Mucosa of descending colon (tissue), 3 donors: ENCODE data around the gene TEF. TPM values are rescaled to one million over a fixed set of nuclear protein-coding genes. Genes with fewer than 3 reads are reported as not detected.

ENCODE experiments used
- ATAC-seq: fragments of 200-7000 bp; cut with Tn5 transposase; one replicate; pipeline ENCODE4 v1.9.1; 2020; ENCODE audit warnings: mild to moderate bottlenecking, moderate library complexity
- DNase-seq, 3 donors: peaks; one replicate each; pipeline ENCODE4 v3.0.0-alpha.2; 2020
- H3K36me3 ChIP-seq: fragments of 200-600 bp; one replicate; pipeline ENCODE4 v1.8.0; 2021; ENCODE audit warnings: low read depth, mild to moderate bottlenecking
- H3K4me1 ChIP-seq: fragments of 200-600 bp; one replicate; pipeline ENCODE4 v1.8.0; 2021; ENCODE audit warnings: low read depth, mild to moderate bottlenecking
- H3K4me3 ChIP-seq: fragments of 200-600 bp; one replicate; pipeline ENCODE4 v1.8.0; 2021; ENCODE audit warnings: mild to moderate bottlenecking
- H3K9me3 ChIP-seq: fragments of 200-600 bp; one replicate; pipeline ENCODE4 v1.8.0; 2021; ENCODE audit warnings: mild to moderate bottlenecking
- intact Hi-C, 2 donors: fragments of 100-400 bp; cut with DNase I in 1 of 2; cut with micrococcal nuclease in 1 of 2; formaldehyde crosslinking; loops; one replicate each; pipeline versions ENCODE4 v1.11.0 to v1.11.1; 2022; cut with DNase I, micrococcal nuclease
- total RNA-seq, 3 donors: library from RNA; stranded (reverse); fragmentation: NEBNext Ultra II Directional in 2 of 3; extraction: Animal tissue kit (Norgen Biotek cat#: 25700) in 2 of 3; gene quantifications; one replicate each; pipeline versions ENCODE4 v1.2.1 to v1.2.4, GENCODE V29; 2021 to 2023
- TF ChIP-seq, protein P1 (sequence below): fragments of 200-600 bp; IDR thresholded peaks from one replicate; pipeline ENCODE4 v1.8.0; 2022; ENCODE audit warnings: antibody characterized with exemption, mild to moderate bottlenecking
- donor health status: DM: no; HTN: no; CAD: no; lungs with moderate emphysema.
- donor health status: DM: no; HTN: no; CAD: no.
- donor health status: DM: no; HTN: yes; CAD: no.

The TEF gene
- total RNA-seq, 3 donors from 2014 or later: 17.6 to 29.3 (median 28.6) TPM

DNA sequence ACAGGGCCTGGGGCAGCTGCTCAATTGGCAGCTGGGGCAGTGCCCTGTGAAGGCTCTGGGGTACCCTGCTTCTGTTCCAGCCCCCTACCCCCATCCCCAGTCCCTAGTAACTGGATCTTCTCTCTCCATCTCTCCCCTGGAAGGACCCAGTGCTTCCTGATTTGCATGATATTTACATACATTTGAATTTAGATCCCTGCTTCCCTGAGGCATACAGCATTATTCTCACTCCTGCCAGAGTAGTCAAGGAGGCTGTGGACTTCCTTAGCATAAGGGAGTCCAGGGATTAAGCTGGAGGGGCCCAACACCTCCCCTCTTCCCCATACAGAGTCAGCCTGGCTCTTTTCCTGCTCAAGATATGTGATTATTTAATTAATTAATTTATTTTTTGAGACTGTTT lies 24.7 kb downstream of the TEF start:
- DNase-seq: no peak
- intact Hi-C loops: no loop called here
- no peaks in the 10 kb centered on the region for H3K9me3 ChIP-seq
- no peaks in the 10 kb centered on the region for H3K36me3 ChIP-seq
- no peak for ATAC-seq
- TF ChIP-seq, protein P1, sequence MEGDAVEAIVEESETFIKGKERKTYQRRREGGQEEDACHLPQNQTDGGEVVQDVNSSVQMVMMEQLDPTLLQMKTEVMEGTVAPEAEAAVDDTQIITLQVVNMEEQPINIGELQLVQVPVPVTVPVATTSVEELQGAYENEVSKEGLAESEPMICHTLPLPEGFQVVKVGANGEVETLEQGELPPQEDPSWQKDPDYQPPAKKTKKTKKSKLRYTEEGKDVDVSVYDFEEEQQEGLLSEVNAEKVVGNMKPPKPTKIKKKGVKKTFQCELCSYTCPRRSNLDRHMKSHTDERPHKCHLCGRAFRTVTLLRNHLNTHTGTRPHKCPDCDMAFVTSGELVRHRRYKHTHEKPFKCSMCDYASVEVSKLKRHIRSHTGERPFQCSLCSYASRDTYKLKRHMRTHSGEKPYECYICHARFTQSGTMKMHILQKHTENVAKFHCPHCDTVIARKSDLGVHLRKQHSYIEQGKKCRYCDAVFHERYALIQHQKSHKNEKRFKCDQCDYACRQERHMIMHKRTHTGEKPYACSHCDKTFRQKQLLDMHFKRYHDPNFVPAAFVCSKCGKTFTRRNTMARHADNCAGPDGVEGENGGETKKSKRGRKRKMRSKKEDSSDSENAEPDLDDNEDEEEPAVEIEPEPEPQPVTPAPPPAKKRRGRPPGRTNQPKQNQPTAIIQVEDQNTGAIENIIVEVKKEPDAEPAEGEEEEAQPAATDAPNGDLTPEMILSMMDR: no peak
- H3K4me1 ChIP-seq: peaks cover 20% of the 10 kb centered on the region
- H3K4me3 ChIP-seq: no peak overlapping the region

DNA sequence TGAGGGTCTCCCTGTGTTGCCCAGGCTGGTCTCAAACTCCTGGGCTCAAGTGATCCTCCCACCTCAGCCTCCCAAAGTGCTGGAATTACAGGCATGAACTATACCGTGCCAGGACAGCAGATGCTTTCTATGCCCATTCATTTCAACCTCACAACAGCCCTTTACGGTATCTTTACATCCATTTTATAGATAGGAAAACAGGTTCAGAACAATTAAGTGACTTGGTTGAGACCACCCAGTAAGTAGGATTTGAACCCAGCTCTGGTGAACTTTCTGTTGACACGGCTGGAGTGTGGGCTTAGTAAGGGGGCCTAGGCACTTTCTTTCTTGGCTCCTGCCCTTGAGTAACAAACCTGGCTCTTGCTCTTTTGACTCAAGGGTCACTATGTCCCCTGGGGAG lies 25.7 kb downstream of the TEF start:
- Histone ChIP-seq H3K9me3 (no peaks in the 10 kb centered on the region), H3K36me3 (no peaks in the 10 kb centered on the region), H3K4me1 (peaks cover 21% of the 10 kb centered on the region), H3K4me3 (no peak overlapping the region)
- intact Hi-C loops: no loop called here
- DNase-seq (no peak), ATAC-seq (no peak)
- TF ChIP-seq, protein P1: no peak

DNA sequence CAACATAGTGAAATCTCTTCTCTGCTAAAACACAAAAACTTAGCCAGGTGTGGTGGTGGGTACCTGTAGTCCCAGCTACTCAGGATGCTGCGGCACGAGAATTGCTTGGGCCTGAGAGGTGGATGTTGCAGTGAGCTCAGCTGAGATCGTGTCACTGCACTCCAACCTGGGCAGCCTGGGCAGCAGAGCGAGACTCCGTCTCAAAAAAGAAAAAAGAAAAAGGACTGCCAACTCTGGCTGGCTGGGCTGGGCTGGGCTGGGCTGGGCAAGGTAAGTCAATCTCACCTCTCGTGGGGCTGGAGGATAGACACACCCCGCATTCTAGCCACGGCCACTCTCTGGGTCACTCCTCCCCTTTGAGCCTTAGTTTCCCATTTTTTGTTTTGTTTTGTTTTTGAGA lies 26.9 kb downstream of the TEF start:
- no peak for ATAC-seq
- H3K36me3 ChIP-seq: no peaks in the 10 kb centered on the region
- no peak overlapping the region for H3K4me3 ChIP-seq
- no peak for DNase-seq
- no peaks in the 10 kb centered on the region for H3K9me3 ChIP-seq
- TF ChIP-seq, protein P1: no peak
- intact Hi-C loops: no loop called here
- peaks cover 24% of the 10 kb centered on the region for H3K4me1 ChIP-seq

DNA sequence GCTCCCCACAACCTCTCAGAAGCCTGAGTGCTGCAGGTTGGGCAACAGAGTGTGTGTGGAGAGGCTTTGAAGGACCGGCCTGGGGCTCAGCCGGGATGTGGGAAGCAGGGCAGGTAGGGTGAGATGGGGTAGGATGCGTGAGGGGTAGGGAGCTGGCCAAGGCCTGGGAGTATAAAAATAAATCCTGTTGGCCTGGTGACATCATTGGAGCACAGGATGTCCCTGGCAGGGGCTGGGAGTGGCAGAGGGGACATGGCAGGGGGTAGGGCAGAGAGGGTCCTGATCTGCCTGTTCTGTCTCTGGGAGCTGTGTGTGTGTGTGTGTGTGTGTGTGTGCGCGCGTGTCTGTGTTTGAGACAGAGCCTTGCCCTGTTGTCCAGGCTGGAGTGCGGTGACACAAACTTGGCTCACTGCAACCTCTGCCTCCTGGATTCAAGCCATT lies 28.6 kb downstream of the TEF start:
- no peak overlapping the region for H3K4me3 ChIP-seq
- peaks cover 30% of the 10 kb centered on the region for H3K4me1 ChIP-seq
- DNase-seq (no peak), ATAC-seq (no peak)
- intact Hi-C loops: no loop called here
- TF ChIP-seq, protein P1: no peak
- H3K9me3 ChIP-seq: no peaks in the 10 kb centered on the region
- no peaks in the 10 kb centered on the region for H3K36me3 ChIP-seq

DNA sequence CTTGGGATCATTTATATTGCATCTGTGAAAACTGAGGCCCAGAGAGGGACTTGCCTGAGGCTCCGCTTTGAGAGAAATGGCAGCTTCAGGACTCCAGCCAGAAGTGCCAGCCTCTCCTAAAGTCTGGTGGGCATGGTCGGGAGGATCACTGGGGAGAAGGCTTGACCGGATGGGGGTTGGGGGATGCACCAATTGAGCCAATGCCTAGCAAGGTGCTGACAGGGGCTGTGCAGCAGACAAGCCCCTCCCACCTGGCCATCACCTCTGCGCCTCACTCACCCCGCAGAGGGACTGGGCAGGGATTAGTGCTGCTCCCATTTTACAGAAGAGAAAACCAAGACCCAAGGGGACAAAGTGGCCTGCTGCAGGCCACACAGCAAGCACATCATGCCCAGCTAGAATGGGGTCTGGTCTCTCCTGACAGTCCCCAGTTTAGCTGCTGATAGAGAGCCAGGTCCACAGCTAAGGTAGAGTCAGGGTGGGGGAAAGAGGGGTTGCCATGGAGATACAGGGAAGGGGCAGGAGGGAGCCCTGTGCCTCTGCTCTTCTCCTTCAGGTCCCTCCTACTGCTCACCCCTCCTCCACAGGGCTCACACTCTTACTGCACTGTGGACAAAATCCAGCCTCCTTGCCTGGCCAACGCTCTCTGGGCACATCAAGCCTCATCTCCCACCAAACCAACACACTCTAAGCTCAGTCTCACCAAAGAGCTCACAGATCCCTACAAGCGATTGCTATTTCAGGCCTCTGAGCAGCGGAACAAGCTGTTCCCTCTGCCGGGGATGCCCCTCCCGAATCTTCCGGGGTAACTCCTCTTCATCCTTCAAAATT lies 29.5 kb downstream of the TEF start:
- DNase-seq (no peak), ATAC-seq (no peak)
- TF ChIP-seq, protein P1: no peak
- Histone ChIP-seq H3K4me3 (no peak overlapping the region), H3K36me3 (no peaks in the 10 kb centered on the region), H3K9me3 (no peaks in the 10 kb centered on the region), H3K4me1 (peaks cover 34% of the 10 kb centered on the region)
- intact Hi-C loops: no loop called here
